Thyroid gland (tissue), 4 donors: Measurements from ENCODE around the gene GNAQ.

Experiments used
- CTCF ChIP-seq, 6 experiments: fragments of 200-600 bp in 3 of 6; fragments of 450-650 bp in 3 of 6; sonication (generic) in 3 of 6; IDR thresholded peaks; one replicate each; pipeline ENCODE4 v1.5.1; 2016 to 2019; ENCODE audit warnings: antibody characterized with exemption in 6 of 6, mild to moderate bottlenecking in 2 of 6, inconsistent platforms in 1 of 6, moderate library complexity in 1 of 6
- POLR2A ChIP-seq, 2 donors: fragments of 450-650 bp; IDR thresholded peaks; one replicate each; pipeline ENCODE4 v1.6.1; 2017; ENCODE audit warnings: antibody characterized with exemption in 2 of 2, mild to moderate bottlenecking in 2 of 2, moderate library complexity in 1 of 2

GRCh38 chr9:78001946-78002731 is 29.5 kb downstream of the GNAQ start:
- TF ChIP-seq CTCF (IDR thresholded peaks at IDR 0.05) (no peak), POLR2A (IDR thresholded peaks at IDR 0.05) (no peak)
